ENCODE results near the gene PRSS38. TPM values are rescaled to one million over a fixed set of nuclear protein-coding genes. Genes with fewer than 3 reads are reported as not detected.

The PRSS38 gene
- total and polyA plus RNA-seq, 10 of the 15 experiments (the other 5 are each of a cell fraction or from before 2014, with no cell fraction given), result not detected

GRCh38 chr1:227785805-227786671 lies 29.4 kb upstream of the PRSS38 start (continued):
- no peak for TF ChIP-seq BMI1 (IDR thresholded peaks at IDR 0.05; ENCODE audit: borderline replicate concordance)
- TF ChIP-seq NFYB (IDR thresholded peaks at IDR 0.05; ENCODE audit: insufficient read depth, low read depth, low read length), result no peak
- no peak for TF ChIP-seq DPF2 (IDR thresholded peaks at IDR 0.05)
- no peak for TF ChIP-seq CUX1 (IDR thresholded peaks at IDR 0.05; ENCODE audit: insufficient replicate concordance, low read depth, low read length)
- no peak for TF ChIP-seq NFYA (IDR thresholded peaks at IDR 0.05; ENCODE audit: borderline replicate concordance, low read depth, low read length)
- TF ChIP-seq TBL1XR1 (IDR thresholded peaks at IDR 0.05; ENCODE audit: low read depth, low read length), result no peak
- no peak for TF ChIP-seq E4F1 (IDR thresholded peaks at IDR 0.05; ENCODE audit: borderline replicate concordance, partially characterized antibody)
- no peak for TF ChIP-seq IKZF1 (conservative IDR thresholded peaks at IDR 0.05)
- no peak for TF ChIP-seq CTCF (IDR thresholded peaks at IDR 0.05 in 2 of 3, conservative IDR thresholded peaks at IDR 0.05 in 1 of 3; ENCODE audit: control insufficient read depth in 2 of 3, extremely low read depth in 1 of 3, insufficient read depth in 1 of 3, low read depth in 3 of 3, low read length in 3 of 3)
- TF ChIP-seq SMC3 (IDR thresholded peaks at IDR 0.05; ENCODE audit: borderline replicate concordance, low read length), result no peak

Data from GM12878 (cell line).